Cardiac septum (tissue), 1 donor: ENCODE measurements around the gene ZBTB42. TPM values are rescaled to one million over a fixed set of nuclear protein-coding genes. Genes with fewer than 3 reads are reported as not detected.

Source experiments
- total RNA-seq: library from RNA; stranded (reverse); fragmentation: NEBNext Ultra II Directional; extraction: Animal tissue kit (Norgen Biotek cat#: 25700); gene quantifications from one replicate; pipeline ENCODE4 v1.2.1, GENCODE V29; 2021
- donor health status: DM: no; HTN: no; CAD: no.

The ZBTB42 gene
- total RNA-seq, 1 donor from 2014 or later = 8.6 TPM

Other genes with a start within 250 kb of the ZBTB42 start
- gene C14orf180, start 221.3 kb upstream of the ZBTB42 start, total RNA-seq = 67.8 TPM
- gene TMEM179, start 196.3 kb upstream of the ZBTB42 start, total RNA-seq = 0.89 TPM
- gene INF2, start 111.5 kb upstream of the ZBTB42 start, total RNA-seq = 41.2 TPM
- 114 TPM for gene ADSS1, start 76.9 kb upstream of the ZBTB42 start, total RNA-seq
- 50.9 TPM for gene SIVA1, start 48.0 kb upstream of the ZBTB42 start, total RNA-seq
- 172 TPM for gene AKT1, start 5.4 kb upstream of the ZBTB42 start, total RNA-seq
- gene CEP170B, start 64.2 kb downstream of the ZBTB42 start, total RNA-seq = 19.2 TPM
- 0.51 TPM for gene PLD4, start 123.8 kb downstream of the ZBTB42 start, total RNA-seq
- 4.6 TPM for gene AHNAK2, start 177.3 kb downstream of the ZBTB42 start, total RNA-seq
- 2.7 TPM for gene CLBA1, start 184.7 kb downstream of the ZBTB42 start, total RNA-seq
- 2.3 TPM for gene CDCA4, start 220.0 kb downstream of the ZBTB42 start, total RNA-seq